GM18870 (cell line): Measurements from ENCODE around the gene PDGFA.

Source experiments
- ATAC-seq: cut with Tn5 transposase; IDR thresholded peaks from one replicate; pipeline ENCODE4 v1.9.1; 2021; ENCODE audit warnings: moderate library complexity; ENCODE audit not compliant: unreplicated experiment

The PDGFA gene

GRCh38 chr7:537911-538634 lies 18.4 kb upstream of the PDGFA start:
- ATAC-seq, result no peak

GRCh38 chr7:536231-536630 lies 16.6 kb upstream of the PDGFA start:
- no peak for ATAC-seq

GRCh38 chr7:534959-535358 lies 15.3 kb upstream of the PDGFA start:
- ATAC-seq, result no peak

GRCh38 chr7:534075-534474 lies 14.4 kb upstream of the PDGFA start:
- ATAC-seq, result no peak

- no peak for ATAC-seq
Observed at GRCh38 chr7:533266-533665, 13.6 kb upstream of the PDGFA start.

- ATAC-seq, result no peak
Observed at GRCh38 chr7:532379-533143, 12.9 kb upstream of the PDGFA start.

GRCh38 chr7:531777-532176 lies 12.1 kb upstream of the PDGFA start:
- ATAC-seq, result no peak

- ATAC-seq, result no peak
Observed at GRCh38 chr7:528451-528850, 8.8 kb upstream of the PDGFA start.

GRCh38 chr7:527723-528122 lies 8.1 kb upstream of the PDGFA start:
- no peak for ATAC-seq

GRCh38 chr7:526460-527034 lies 6.9 kb upstream of the PDGFA start:
- ATAC-seq, result no peak

GRCh38 chr7:525740-526139 lies 6.1 kb upstream of the PDGFA start:
- no peak for ATAC-seq

- ATAC-seq, result no peak
Observed at GRCh38 chr7:524800-525199, 5.2 kb upstream of the PDGFA start.

GRCh38 chr7:523347-524336 lies 4.0 kb upstream of the PDGFA start:
- ATAC-seq, result no peak

GRCh38 chr7:522951-523314 lies 3.3 kb upstream of the PDGFA start:
- ATAC-seq, result no peak

GRCh38 chr7:522071-522950 lies 2.7 kb upstream of the PDGFA start:
- no peak for ATAC-seq

GRCh38 chr7:521221-522070 lies 1.8 kb upstream of the PDGFA start:
- no peak for ATAC-seq

- ATAC-seq, result no peak
Observed at GRCh38 chr7:520503-521161, 986 bp upstream of the PDGFA start.

- ATAC-seq, result no peak
Observed at GRCh38 chr7:518630-519483, 789 bp downstream of the PDGFA start.
